Esophagus muscularis mucosa (tissue), 3 donors: ENCODE results near the gene SRP19.

ENCODE experiments used
- CTCF ChIP-seq, 3 experiments: fragments of 200-600 bp in 2 of 3; fragments of 450-650 bp in 1 of 3; sonication (generic) in 2 of 3; IDR thresholded peaks; one replicate each; pipeline ENCODE4 v1.5.1; 2017 to 2019; ENCODE audit warnings: antibody characterized with exemption in 3 of 3, mild to moderate bottlenecking in 2 of 3, moderate library complexity in 1 of 3
- POLR2A ChIP-seq: fragments of 450-650 bp; IDR thresholded peaks from one replicate; pipeline ENCODE4 v1.6.1; 2017; ENCODE audit warnings: antibody characterized with exemption, moderate library complexity, mild to moderate bottlenecking, low read depth
- POLR2AphosphoS5 ChIP-seq, 2 donors: sonication (generic); formaldehyde crosslinking; IDR thresholded peaks; one replicate each; pipeline ENCODE4 v1.6.1; 2017; ENCODE audit warnings: antibody characterized with exemption in 2 of 2

GRCh38 chr5:112865128-112865527, 4.0 kb downstream of the SRP19 start:
- no peak for TF ChIP-seq POLR2A
- TF ChIP-seq CTCF (IDR thresholded peaks at IDR 0.05), result no peak
- TF ChIP-seq POLR2AphosphoS5 (IDR thresholded peaks at IDR 0.05), result no peak
